GM23338 (cell line): Measurements from ENCODE around the gene NOC2L. TPM values are rescaled to one million over a fixed set of nuclear protein-coding genes. Genes with fewer than 3 reads are reported as not detected.

Experiments used
- ATAC-seq: fragments of 200-7000 bp; cut with Tn5 transposase; 3 replicates; pipeline ENCODE4 v1.9.1; 2020
- DNase-seq: peaks from one replicate; pipeline ENCODE4 v3.0.0-alpha.2; 2015; ENCODE audit warnings: low spot score
- H2AFZ ChIP-seq: fragments of 200-600 bp; sonication (generic); 2 replicates; pipeline ENCODE4 v1.8.0; 2016; ENCODE audit warnings: antibody characterized with exemption, mild to moderate bottlenecking, moderate library complexity
- H3F3A ChIP-seq: fragments of 200-600 bp; sonication (generic); replicated peaks from 2 replicates; pipeline ENCODE4 v1.8.0; 2017; ENCODE audit warnings: antibody characterized with exemption, mixed run types, low read depth
- H3K27ac ChIP-seq: fragments of 200-600 bp; sonication (generic); 2 replicates; pipeline ENCODE4 v1.6.1; 2016; ENCODE audit warnings: low read depth
- H3K27me3 ChIP-seq: fragments of 200-600 bp; sonication (generic); 2 replicates; pipeline ENCODE4 v1.8.0; 2016; ENCODE audit warnings: mild to moderate bottlenecking, mixed run types, moderate library complexity; ENCODE audit not compliant: insufficient read depth
- H3K36me3 ChIP-seq: fragments of 200-600 bp; sonication (generic); 2 replicates; pipeline ENCODE4 v1.8.0; 2016; ENCODE audit warnings: mild to moderate bottlenecking; ENCODE audit not compliant: insufficient read depth
- H3K4me1 ChIP-seq: fragments of 200-600 bp; sonication (generic); 2 replicates; pipeline ENCODE4 v1.8.0; 2016; ENCODE audit warnings: mild to moderate bottlenecking, moderate library complexity; ENCODE audit not compliant: insufficient read depth
- H3K4me2 ChIP-seq: fragments of 200-600 bp; sonication (generic); 2 replicates; pipeline ENCODE4 v1.7.1; 2017; ENCODE audit warnings: mixed run types
- H3K4me3 ChIP-seq: fragments of 200-600 bp; sonication (generic); 2 replicates; pipeline ENCODE4 v1.6.1; 2016; ENCODE audit warnings: mixed run types
- H3K79me2 ChIP-seq: fragments of 200-600 bp; sonication (generic); replicated peaks from 2 replicates; pipeline ENCODE4 v1.8.0; 2017; ENCODE audit warnings: mild to moderate bottlenecking; ENCODE audit not compliant: insufficient read depth
- H3K9me2 ChIP-seq: fragments of 200-600 bp; sonication (generic); 2 replicates; pipeline ENCODE4 v1.8.0; 2017; ENCODE audit not compliant: insufficient read depth
- H4K20me1 ChIP-seq: fragments of 200-600 bp; sonication (generic); replicated peaks from 2 replicates; pipeline ENCODE4 v1.8.0; 2017; ENCODE audit warnings: mild to moderate bottlenecking; ENCODE audit not compliant: insufficient read depth
- H3K27ac Mint-ChIP-seq: 2 replicates; pipeline ENCODE4 v1.8.0; 2020; ENCODE audit warnings: inconsistent platforms, mild to moderate bottlenecking, moderate library complexity, mixed read lengths
- H3K27me3 Mint-ChIP-seq: 3 replicates; pipeline ENCODE4 v1.8.0; 2022; ENCODE audit warnings: low read depth, mild to moderate bottlenecking, moderate library complexity, mixed read lengths, inconsistent platforms; ENCODE audit not compliant: insufficient read depth, poor library complexity
- H3K36me3 Mint-ChIP-seq: 3 replicates; pipeline ENCODE4 v1.8.0; 2021; ENCODE audit warnings: low read depth, mild to moderate bottlenecking, inconsistent platforms, moderate library complexity, mixed read lengths
- H3K4me1 Mint-ChIP-seq: 3 replicates; pipeline ENCODE4 v1.8.0; 2020; ENCODE audit warnings: mild to moderate bottlenecking, inconsistent platforms, mixed read lengths
- H3K4me3 Mint-ChIP-seq: 3 replicates; pipeline ENCODE4 v1.8.0; 2021; ENCODE audit warnings: moderate library complexity, mild to moderate bottlenecking, inconsistent platforms, mixed read lengths
- H3K9me3 Mint-ChIP-seq: 3 replicates; pipeline ENCODE4 v1.8.0; 2020; ENCODE audit warnings: moderate library complexity, mild to moderate bottlenecking, inconsistent platforms, mixed read lengths
- CREB1 ChIP-seq: fragments of 250-450 bp; sonication (Bioruptor Pico); IDR thresholded peaks from 2 replicates; pipeline ENCODE4 v1.5.0; 2020; ENCODE audit warnings: low read depth, mild to moderate bottlenecking, moderate library complexity
- CTCF ChIP-seq, 2 experiments: fragments of 200-600 bp in 1 of 2; sonication (generic) in 1 of 2; conservative IDR thresholded peaks; 2 replicates each; pipeline versions ENCODE4 v1.5.1 to v1.6.1; 2016 to 2017; ENCODE audit warnings: antibody characterized with exemption in 2 of 2, low read depth in 2 of 2, mild to moderate bottlenecking in 2 of 2, moderate library complexity in 1 of 2
- ETS1 ChIP-seq: IDR thresholded peaks from 2 replicates; pipeline ENCODE4 v1.6.1; 2016; ENCODE audit warnings: antibody characterized with exemption
- EZH2 ChIP-seq: fragments of 200-600 bp; sonication (generic); IDR thresholded peaks from one replicate; pipeline ENCODE4 v1.8.0; 2017; ENCODE audit warnings: antibody characterized with exemption, mild to moderate bottlenecking, low read depth; ENCODE audit not compliant: unreplicated experiment
- EZH2phosphoT487 ChIP-seq: fragments of 200-600 bp; sonication (generic); IDR thresholded peaks from one replicate; pipeline ENCODE4 v1.8.1; 2018; ENCODE audit warnings: antibody characterized with exemption; ENCODE audit not compliant: unreplicated experiment
- JUNB ChIP-seq: IDR thresholded peaks from one replicate; pipeline ENCODE4 v1.6.1; 2016; ENCODE audit warnings: antibody characterized with exemption; ENCODE audit not compliant: unreplicated experiment
- POLR2AphosphoS5 ChIP-seq: IDR thresholded peaks from 2 replicates; pipeline ENCODE4 v1.6.1; 2016; ENCODE audit warnings: antibody characterized with exemption, low read depth
- STAT1 ChIP-seq: IDR thresholded peaks from one replicate; pipeline ENCODE4 v1.6.1; 2016; ENCODE audit warnings: antibody characterized with exemption; ENCODE audit not compliant: unreplicated experiment
- ZNF331 ChIP-seq: fragments of 250-450 bp; sonication (Bioruptor Pico); IDR thresholded peaks from 2 replicates; pipeline ENCODE4 v1.5.0; 2020; ENCODE audit warnings: low read depth, mild to moderate bottlenecking, moderate library complexity
- ZNF462 ChIP-seq: fragments of 250-450 bp; sonication (Bioruptor Pico); IDR thresholded peaks from 2 replicates; pipeline ENCODE4 v1.5.0; 2020; ENCODE audit warnings: mild to moderate bottlenecking, moderate library complexity
- polyA plus RNA-seq: library from polyadenylated mRNA; unstranded; fragments of >200 nt; fragmentation: Nextera tagmentation; extraction: Ambion mirVana; gene quantifications from 2 replicates; pipeline ENCODE4 v1.2.1, GENCODE V29; 2016
- total RNA-seq: library from RNA; depleted of rRNA; stranded (reverse); fragments of >200 nt; shearing (Covaris generic); gene quantifications from 2 replicates; pipeline ENCODE4 v1.2.3, GENCODE V29; 2014

NOC2L gene
- total and polyA plus RNA-seq, 2 experiments from 2014 or later: 79.3 to 125 TPM

- no peak for TF ChIP-seq CTCF (conservative IDR thresholded peaks at IDR 0.05; ENCODE audit: low read depth in 2 of 2)
- no peak for TF ChIP-seq ZNF331 (CRISPR knock-in tag)
- TF ChIP-seq EZH2phosphoT487: no peak
- no peak for TF ChIP-seq EZH2
- no peak for TF ChIP-seq POLR2AphosphoS5
- no peak for TF ChIP-seq ETS1
- no peak for TF ChIP-seq CREB1 (CRISPR knock-in tag)
- TF ChIP-seq JUNB: no peak
- TF ChIP-seq STAT1: no peak
- TF ChIP-seq ZNF462 (CRISPR knock-in tag): no peak
- Histone ChIP-seq H3K4me1 (peaks cover 6% of the 10 kb centered on the region; the same call in 1 of the 2 replicates), H3K9me2 (no peaks in the 10 kb centered on the region), H3K4me2 (no peak overlapping the region), H2AFZ (no peak overlapping the region), H3K4me3 (no peak overlapping the region), H3K27ac (no peak overlapping the region), H3K27me3 (peaks cover 82% of the 10 kb centered on the region), H3K79me2 (no peaks in the 10 kb centered on the region), H4K20me1 (no peaks in the 10 kb centered on the region; the same call in 1 of the 2 replicates), H3F3A (no peaks in the 10 kb centered on the region), H3K36me3 (no peaks in the 10 kb centered on the region)
- Mint-ChIP-seq H3K27ac (no peak overlapping the region), H3K9me3 (no peaks in the 10 kb centered on the region), H3K36me3 (no peaks in the 10 kb centered on the region), H3K4me3 (no peak overlapping the region), H3K27me3 (peaks cover 69% of the 10 kb centered on the region), H3K4me1 (peaks cover 17% of the 10 kb centered on the region)
- no peak for DNase-seq
- ATAC-seq: no peak
These were observed 40.2 kb downstream of the NOC2L start for GRCh38 chr1:918843-919242.
